Activated CD4-positive, alpha-beta T cell treated with anti-CD3 and anti-CD28 coated beads, Interleukin-2, amount 50 U/mL, for 1 hour (primary cell): ENCODE results near the gene IGFL3.

Experiments
- DNase-seq: peaks from one replicate; pipeline ENCODE4 v3.0.0-alpha.2; 2020

IGFL3 gene

DNA sequence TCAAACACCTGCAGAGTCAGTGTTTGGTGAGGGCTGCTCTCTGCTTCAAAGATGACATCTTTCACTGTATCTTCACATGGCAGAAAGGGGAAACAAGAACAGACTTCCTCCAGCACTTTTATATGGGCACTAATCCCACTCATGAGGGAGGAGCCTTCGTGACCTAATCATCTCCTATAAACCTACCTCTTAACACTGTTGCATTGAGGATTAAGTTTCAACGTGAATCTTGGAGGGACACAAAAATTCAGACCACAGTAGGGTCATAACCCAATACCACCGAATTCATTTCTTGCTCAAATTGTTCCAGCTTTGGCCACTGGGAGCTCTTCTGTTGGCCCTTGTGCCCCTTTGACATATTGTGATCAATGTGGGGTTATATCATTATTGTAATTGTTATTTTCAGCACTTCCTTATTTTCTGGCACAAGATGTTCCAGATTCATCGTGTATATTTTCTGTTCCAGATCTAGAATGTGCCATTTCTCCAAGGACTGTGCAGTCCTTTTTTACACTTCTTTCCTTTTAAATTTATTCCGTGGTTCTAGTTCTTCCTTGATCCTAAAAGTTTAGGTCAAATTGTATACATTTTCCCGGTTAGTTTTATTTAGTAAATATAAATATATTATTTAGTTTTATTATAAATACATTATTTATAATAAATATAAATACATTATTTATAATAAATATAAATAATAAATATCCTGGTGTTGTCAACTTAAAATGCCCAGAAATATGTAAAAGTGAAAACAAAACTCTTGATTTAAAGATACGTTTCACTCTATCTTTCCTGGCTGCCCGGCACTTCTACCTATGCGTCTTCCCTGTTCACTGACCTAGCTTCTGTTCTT, 48.2 kb downstream of the IGFL3 start:
- DNase-seq = no peak

DNA sequence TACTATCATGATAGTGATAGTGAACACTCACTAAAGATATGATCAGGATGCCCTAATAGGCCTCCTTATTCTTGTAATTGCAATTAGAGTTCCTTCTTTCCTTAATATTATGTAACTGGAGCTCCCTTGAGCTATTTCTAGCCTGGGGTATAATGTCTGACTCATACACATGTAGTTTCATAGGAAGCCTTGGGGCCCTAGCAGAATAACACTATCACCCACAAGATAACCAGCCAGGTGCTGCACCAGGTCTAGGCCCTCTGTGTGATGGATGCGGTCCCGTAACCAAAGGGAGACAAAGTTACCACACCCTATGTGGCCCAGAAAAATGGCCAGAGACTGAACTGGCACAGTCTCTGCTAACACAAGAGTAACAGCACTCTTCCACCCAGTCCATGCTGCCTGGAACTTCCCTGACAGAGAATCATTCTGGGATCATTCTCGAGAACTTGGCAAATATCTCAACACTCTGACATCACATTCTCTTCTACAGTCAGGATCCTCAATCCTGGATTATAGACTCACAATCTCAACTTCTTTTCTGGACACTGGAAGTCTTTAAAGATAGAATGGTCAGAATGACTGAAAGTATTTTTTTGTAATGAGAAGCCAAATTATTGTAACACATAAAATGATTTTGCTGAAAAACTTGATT, 51.1 kb downstream of the IGFL3 start:
- no peak for DNase-seq
